Ishikawa (cell line): ENCODE results near the gene CHMP1A.

Experiments
- CREB1 ChIP-seq: IDR thresholded peaks from 2 replicates; pipeline ENCODE4 v1.6.1; 2012; ENCODE audit warnings: low read depth
- FOXM1 ChIP-seq: IDR thresholded peaks from 2 replicates; pipeline ENCODE4 v1.6.1; 2012; ENCODE audit warnings: low read depth, borderline replicate concordance
- TEAD4 ChIP-seq: IDR thresholded peaks from 2 replicates; pipeline ENCODE4 v1.6.1; 2012
- USF1 ChIP-seq: IDR thresholded peaks from 2 replicates; pipeline ENCODE4 v1.6.1; 2012

GRCh38 chr16:89697161-89697615, 39.7 kb upstream of the CHMP1A start:
- no peak for TF ChIP-seq USF1
- no peak for TF ChIP-seq TEAD4
- TF ChIP-seq CREB1, result no peak
- TF ChIP-seq FOXM1, result no peak
